HCT116 (cell line): Measurements from ENCODE around the gene TAMALIN.

Experiments
- EGR1 ChIP-seq: IDR thresholded peaks from 2 replicates; pipeline ENCODE4 v1.6.1; 2012; ENCODE audit warnings: low read depth
- EZH2phosphoT487 ChIP-seq: fragments of 200-600 bp; IDR thresholded peaks from 2 replicates; pipeline ENCODE4 v1.6.1; 2018; ENCODE audit warnings: antibody characterized with exemption, borderline replicate concordance
- POLR2A ChIP-seq: IDR thresholded peaks from 2 replicates; pipeline ENCODE4 v1.7.0; 2011; ENCODE audit warnings: borderline replicate concordance; ENCODE audit not compliant: insufficient read depth, insufficient read length; ENCODE audit errors: extremely low read depth
- POLR2AphosphoS5 ChIP-seq: IDR thresholded peaks from 2 replicates; pipeline ENCODE4 v1.6.1; 2011; ENCODE audit warnings: mild to moderate bottlenecking, low read depth, low read length, moderate library complexity
- SIN3A ChIP-seq: IDR thresholded peaks from 2 replicates; pipeline ENCODE4 v1.6.1; 2012; ENCODE audit warnings: low read depth
- TF ChIP-seq, protein P1 (sequence below), 3 experiments: fragments of 200-600 bp in 1 of 3; sonication (generic) in 1 of 3; IDR thresholded peaks in 2 of 3; conservative IDR thresholded peaks in 1 of 3; 2 replicates each; pipeline ENCODE4 v1.5.1; 2012 to 2017; ENCODE audit warnings: low read depth in 2 of 3, low read length in 2 of 3, antibody characterized with exemption in 1 of 3, borderline replicate concordance in 1 of 3, control low read depth in 1 of 3, mild to moderate bottlenecking in 1 of 3, mixed read lengths in 1 of 3, mixed run types in 1 of 3, moderate library complexity in 1 of 3; ENCODE audit not compliant: insufficient read depth in 1 of 3
- TF ChIP-seq, protein P2 (sequence below): IDR thresholded peaks from 2 replicates; pipeline ENCODE4 v1.6.1; 2012; ENCODE audit warnings: low read depth
- TF ChIP-seq, protein P3 (sequence below): IDR thresholded peaks from 2 replicates; pipeline ENCODE4 v1.6.1; 2012
- TF ChIP-seq, protein P4 (sequence below): IDR thresholded peaks from 2 replicates; pipeline ENCODE4 v1.6.1; 2012

DNA sequence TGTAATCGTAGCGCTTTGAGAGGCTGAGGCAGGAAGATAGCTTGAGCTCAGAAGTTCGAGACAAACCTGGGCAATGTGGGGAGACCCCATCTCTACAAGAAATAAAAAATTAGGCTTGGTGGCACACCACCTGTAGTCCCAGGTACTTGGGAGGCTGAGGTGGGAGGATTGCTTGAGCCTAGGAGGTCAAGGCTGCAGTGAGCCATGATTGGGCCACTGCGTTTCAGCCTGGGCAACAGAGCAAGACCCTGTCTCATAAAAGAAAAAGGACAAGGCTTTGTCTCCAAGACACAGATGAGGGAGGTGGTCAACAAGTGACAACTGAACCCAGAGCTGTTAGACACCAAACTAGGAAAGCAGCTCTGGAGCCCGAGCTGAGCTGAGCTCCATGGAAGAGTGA lies 14.5 kb upstream of the TAMALIN start:
- no peak for TF ChIP-seq POLR2A
- no peak for TF ChIP-seq EZH2phosphoT487
- TF ChIP-seq, protein P1, sequence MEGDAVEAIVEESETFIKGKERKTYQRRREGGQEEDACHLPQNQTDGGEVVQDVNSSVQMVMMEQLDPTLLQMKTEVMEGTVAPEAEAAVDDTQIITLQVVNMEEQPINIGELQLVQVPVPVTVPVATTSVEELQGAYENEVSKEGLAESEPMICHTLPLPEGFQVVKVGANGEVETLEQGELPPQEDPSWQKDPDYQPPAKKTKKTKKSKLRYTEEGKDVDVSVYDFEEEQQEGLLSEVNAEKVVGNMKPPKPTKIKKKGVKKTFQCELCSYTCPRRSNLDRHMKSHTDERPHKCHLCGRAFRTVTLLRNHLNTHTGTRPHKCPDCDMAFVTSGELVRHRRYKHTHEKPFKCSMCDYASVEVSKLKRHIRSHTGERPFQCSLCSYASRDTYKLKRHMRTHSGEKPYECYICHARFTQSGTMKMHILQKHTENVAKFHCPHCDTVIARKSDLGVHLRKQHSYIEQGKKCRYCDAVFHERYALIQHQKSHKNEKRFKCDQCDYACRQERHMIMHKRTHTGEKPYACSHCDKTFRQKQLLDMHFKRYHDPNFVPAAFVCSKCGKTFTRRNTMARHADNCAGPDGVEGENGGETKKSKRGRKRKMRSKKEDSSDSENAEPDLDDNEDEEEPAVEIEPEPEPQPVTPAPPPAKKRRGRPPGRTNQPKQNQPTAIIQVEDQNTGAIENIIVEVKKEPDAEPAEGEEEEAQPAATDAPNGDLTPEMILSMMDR (IDR thresholded peaks at IDR 0.05 in 2 of 3, conservative IDR thresholded peaks at IDR 0.05 in 1 of 3; ENCODE audit: borderline replicate concordance in 1 of 3, insufficient read depth in 1 of 3, low read depth in 2 of 3, low read length in 2 of 3), result no peak
- no peak for TF ChIP-seq POLR2AphosphoS5
- TF ChIP-seq, protein P2, sequence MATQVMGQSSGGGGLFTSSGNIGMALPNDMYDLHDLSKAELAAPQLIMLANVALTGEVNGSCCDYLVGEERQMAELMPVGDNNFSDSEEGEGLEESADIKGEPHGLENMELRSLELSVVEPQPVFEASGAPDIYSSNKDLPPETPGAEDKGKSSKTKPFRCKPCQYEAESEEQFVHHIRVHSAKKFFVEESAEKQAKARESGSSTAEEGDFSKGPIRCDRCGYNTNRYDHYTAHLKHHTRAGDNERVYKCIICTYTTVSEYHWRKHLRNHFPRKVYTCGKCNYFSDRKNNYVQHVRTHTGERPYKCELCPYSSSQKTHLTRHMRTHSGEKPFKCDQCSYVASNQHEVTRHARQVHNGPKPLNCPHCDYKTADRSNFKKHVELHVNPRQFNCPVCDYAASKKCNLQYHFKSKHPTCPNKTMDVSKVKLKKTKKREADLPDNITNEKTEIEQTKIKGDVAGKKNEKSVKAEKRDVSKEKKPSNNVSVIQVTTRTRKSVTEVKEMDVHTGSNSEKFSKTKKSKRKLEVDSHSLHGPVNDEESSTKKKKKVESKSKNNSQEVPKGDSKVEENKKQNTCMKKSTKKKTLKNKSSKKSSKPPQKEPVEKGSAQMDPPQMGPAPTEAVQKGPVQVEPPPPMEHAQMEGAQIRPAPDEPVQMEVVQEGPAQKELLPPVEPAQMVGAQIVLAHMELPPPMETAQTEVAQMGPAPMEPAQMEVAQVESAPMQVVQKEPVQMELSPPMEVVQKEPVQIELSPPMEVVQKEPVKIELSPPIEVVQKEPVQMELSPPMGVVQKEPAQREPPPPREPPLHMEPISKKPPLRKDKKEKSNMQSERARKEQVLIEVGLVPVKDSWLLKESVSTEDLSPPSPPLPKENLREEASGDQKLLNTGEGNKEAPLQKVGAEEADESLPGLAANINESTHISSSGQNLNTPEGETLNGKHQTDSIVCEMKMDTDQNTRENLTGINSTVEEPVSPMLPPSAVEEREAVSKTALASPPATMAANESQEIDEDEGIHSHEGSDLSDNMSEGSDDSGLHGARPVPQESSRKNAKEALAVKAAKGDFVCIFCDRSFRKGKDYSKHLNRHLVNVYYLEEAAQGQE, result no peak
- TF ChIP-seq, protein P3, sequence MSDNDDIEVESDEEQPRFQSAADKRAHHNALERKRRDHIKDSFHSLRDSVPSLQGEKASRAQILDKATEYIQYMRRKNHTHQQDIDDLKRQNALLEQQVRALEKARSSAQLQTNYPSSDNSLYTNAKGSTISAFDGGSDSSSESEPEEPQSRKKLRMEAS, result no peak
- TF ChIP-seq SIN3A, result no peak
- TF ChIP-seq, protein P4, sequence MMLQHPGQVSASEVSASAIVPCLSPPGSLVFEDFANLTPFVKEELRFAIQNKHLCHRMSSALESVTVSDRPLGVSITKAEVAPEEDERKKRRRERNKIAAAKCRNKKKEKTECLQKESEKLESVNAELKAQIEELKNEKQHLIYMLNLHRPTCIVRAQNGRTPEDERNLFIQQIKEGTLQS, result no peak
- TF ChIP-seq EGR1, result no peak
